ENCODE results near the gene C1GALT1. TPM values are rescaled to one million over a fixed set of nuclear protein-coding genes. Genes with fewer than 3 reads are reported as not detected.
A peak's percentile ranks its signal among the peaks of the same experiment; 100 is the strongest.

Gene C1GALT1
- total RNA-seq, 1 donor from 2014 or later, result 15.3 TPM

GRCh38 chr7:7271094-7271874 is 88.9 kb downstream of the C1GALT1 start:
- Mint-ChIP-seq H3K36me3 (ENCODE audit: unreplicated experiment) (no peaks in the 10 kb centered on the region), H3K4me1 (ENCODE audit: low read depth, unreplicated experiment) (peaks cover 28% of the 10 kb centered on the region)
- no peak for DNase-seq

GRCh38 chr7:7272294-7272693 is 90.0 kb downstream of the C1GALT1 start:
- Mint-ChIP-seq H3K27ac (ENCODE audit: unreplicated experiment) (no peak overlapping the region), H3K9me3 (ENCODE audit: unreplicated experiment) (peaks cover 12% of the 10 kb centered on the region), H3K4me3 (ENCODE audit: unreplicated experiment) (no peak overlapping the region), H3K36me3 (ENCODE audit: unreplicated experiment) (no peaks in the 10 kb centered on the region), H3K27me3 (ENCODE audit: unreplicated experiment) (peaks cover 8% of the 10 kb centered on the region), H3K4me1 (ENCODE audit: low read depth, unreplicated experiment) (peaks cover 38% of the 10 kb centered on the region)
- no peak for DNase-seq
- TF ChIP-seq CTCF (IDR thresholded peaks at IDR 0.05; ENCODE audit: partially characterized antibody, unreplicated experiment), result no peak

More at GRCh38 chr7:7271094-7271874, 88.9 kb downstream of the C1GALT1 start:
- no peak for TF ChIP-seq CTCF (IDR thresholded peaks at IDR 0.05; ENCODE audit: partially characterized antibody, unreplicated experiment)
- peak overlapping the region; percentile 23 for H3K27ac Mint-ChIP-seq (ENCODE audit: unreplicated experiment)
- peaks cover 7% of the 10 kb centered on the region for H3K9me3 Mint-ChIP-seq (ENCODE audit: unreplicated experiment)
- H3K27me3 Mint-ChIP-seq (ENCODE audit: unreplicated experiment), result peaks cover 6% of the 10 kb centered on the region
- no peak overlapping the region for H3K4me3 Mint-ChIP-seq (ENCODE audit: unreplicated experiment)

DNA sequence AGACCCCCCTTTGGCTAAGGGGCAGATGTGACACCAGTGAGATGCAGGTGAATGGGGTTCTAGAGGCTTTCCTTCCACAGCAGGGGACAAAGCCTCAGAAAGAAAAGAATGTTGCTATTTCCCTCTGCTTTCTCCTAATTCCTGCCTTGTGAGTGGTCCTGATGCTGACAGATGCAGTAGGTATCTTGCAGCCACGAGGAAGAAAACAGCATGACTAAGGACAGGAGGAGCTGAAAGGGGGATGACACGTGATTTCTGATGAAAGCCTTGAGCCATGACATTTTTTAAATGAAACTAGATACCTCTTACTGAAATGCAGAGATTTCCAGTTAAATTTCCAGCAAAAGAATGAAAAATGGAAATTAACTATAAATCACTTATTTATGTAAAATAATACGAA is 92.4 kb downstream of the C1GALT1 start:
- Mint-ChIP-seq H3K27ac (ENCODE audit: unreplicated experiment) (peak overlapping the region; percentile 36), H3K27me3 (ENCODE audit: unreplicated experiment) (peaks cover 8% of the 10 kb centered on the region), H3K4me3 (ENCODE audit: unreplicated experiment) (no peak overlapping the region), H3K9me3 (ENCODE audit: unreplicated experiment) (peaks cover 12% of the 10 kb centered on the region), H3K36me3 (ENCODE audit: unreplicated experiment) (no peaks in the 10 kb centered on the region), H3K4me1 (ENCODE audit: low read depth, unreplicated experiment) (peaks cover 44% of the 10 kb centered on the region)
- TF ChIP-seq CTCF (IDR thresholded peaks at IDR 0.05; ENCODE audit: partially characterized antibody, unreplicated experiment), result no peak
- DNase-seq, result no peak

GRCh38 chr7:7276161-7276560 is 93.8 kb downstream of the C1GALT1 start:
- Mint-ChIP-seq H3K4me3 (ENCODE audit: unreplicated experiment) (peak overlapping the region; percentile 60), H3K27ac (ENCODE audit: unreplicated experiment) (peak overlapping the region; percentile 85), H3K27me3 (ENCODE audit: unreplicated experiment) (peaks cover 8% of the 10 kb centered on the region), H3K9me3 (ENCODE audit: unreplicated experiment) (peaks cover 10% of the 10 kb centered on the region), H3K4me1 (ENCODE audit: low read depth, unreplicated experiment) (peaks cover 41% of the 10 kb centered on the region), H3K36me3 (ENCODE audit: unreplicated experiment) (peaks cover 10% of the 10 kb centered on the region)
- DNase-seq, result no peak
- TF ChIP-seq CTCF (IDR thresholded peaks at IDR 0.05; ENCODE audit: partially characterized antibody, unreplicated experiment), result no peak

DNA sequence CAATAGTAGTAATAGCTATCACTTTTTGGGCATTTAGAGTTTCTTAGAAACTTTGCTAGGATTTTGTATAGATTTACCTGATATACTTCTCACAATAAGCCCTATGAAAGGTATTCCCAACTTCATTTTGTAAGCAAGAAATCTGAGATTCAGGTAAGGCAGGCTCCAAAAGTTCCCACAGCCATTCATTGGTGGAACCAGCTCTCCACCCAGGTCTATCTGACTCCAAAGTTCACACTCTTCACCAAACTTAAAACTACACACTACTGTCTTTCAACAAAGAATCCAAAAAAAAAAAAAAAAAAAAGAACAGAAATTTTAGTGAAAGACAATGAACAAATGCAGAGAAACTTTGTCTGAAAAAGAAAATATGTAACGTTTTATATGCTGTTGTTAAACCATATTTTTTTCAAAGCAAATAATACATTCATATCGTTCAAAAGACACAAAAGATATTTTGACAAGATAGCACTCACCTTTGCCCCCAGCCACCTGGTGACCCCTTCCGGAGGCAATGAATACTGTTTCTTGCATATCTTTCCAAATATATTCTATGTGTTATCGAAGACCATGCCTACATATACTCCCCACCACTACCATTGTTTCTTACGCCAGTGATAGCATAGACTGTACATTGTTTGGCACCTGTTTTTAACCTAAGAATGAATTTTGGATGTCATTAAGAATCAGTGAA is 108.2 kb downstream of the C1GALT1 start:
- Mint-ChIP-seq H3K27me3 (ENCODE audit: unreplicated experiment) (peaks cover 3% of the 10 kb centered on the region), H3K36me3 (ENCODE audit: unreplicated experiment) (peaks cover 10% of the 10 kb centered on the region), H3K4me1 (ENCODE audit: low read depth, unreplicated experiment) (peaks cover 3% of the 10 kb centered on the region), H3K4me3 (ENCODE audit: unreplicated experiment) (no peak overlapping the region), H3K27ac (ENCODE audit: unreplicated experiment) (no peak overlapping the region), H3K9me3 (ENCODE audit: unreplicated experiment) (peaks cover 2% of the 10 kb centered on the region)
- TF ChIP-seq CTCF (IDR thresholded peaks at IDR 0.05; ENCODE audit: partially characterized antibody, unreplicated experiment), result no peak
- no peak for DNase-seq

All from glutamatergic neuron (in vitro differentiated cells).